SHP77 treated with DMSO at 0.1 percent for 48 hours (cell line): Measurements from ENCODE around the gene PRAME.

ENCODE experiments used
- DNase-seq: peaks from one replicate; lab custom pipeline; 2025; lab: John Stamatoyannopoulos, UW

PRAME gene

GRCh38 chr22:22579869-22580604, 21.0 kb upstream of the PRAME start:
- no peak for DNase-seq

- DNase-seq = no peak
These were observed 19.8 kb upstream of the PRAME start for GRCh38 chr22:22578702-22579424.

- no peak for DNase-seq
These were observed 17.9 kb upstream of the PRAME start for GRCh38 chr22:22576989-22577427.

- DNase-seq = no peak
These were observed 17.4 kb upstream of the PRAME start for GRCh38 chr22:22576244-22576988.

GRCh38 chr22:22574361-22574760, 15.3 kb upstream of the PRAME start:
- no peak for DNase-seq

GRCh38 chr22:22573047-22573889, 14.2 kb upstream of the PRAME start:
- DNase-seq = no peak

- DNase-seq = no peak
These were observed 12.8 kb upstream of the PRAME start for GRCh38 chr22:22571862-22572261.

GRCh38 chr22:22571429-22571828, 12.4 kb upstream of the PRAME start:
- DNase-seq = no peak

- DNase-seq = no peak
These were observed 10.2 kb upstream of the PRAME start for GRCh38 chr22:22569218-22569617.

GRCh38 chr22:22565981-22566380, 6.9 kb upstream of the PRAME start:
- no peak for DNase-seq

GRCh38 chr22:22558071-22558971, 744 bp downstream of the PRAME start:
- DNase-seq = no peak

GRCh38 chr22:22556995-22557925, 1.8 kb downstream of the PRAME start:
- no peak for DNase-seq

GRCh38 chr22:22556578-22556977, 2.5 kb downstream of the PRAME start:
- no peak for DNase-seq

- DNase-seq = no peak
These were observed 3.5 kb downstream of the PRAME start for GRCh38 chr22:22555596-22555995.

- DNase-seq = no peak
These were observed 4.3 kb downstream of the PRAME start for GRCh38 chr22:22554587-22555284.

- no peak for DNase-seq
These were observed 5.1 kb downstream of the PRAME start for GRCh38 chr22:22553735-22554586.

GRCh38 chr22:22553141-22553540, 5.9 kb downstream of the PRAME start:
- DNase-seq = no peak

- no peak for DNase-seq
These were observed 6.4 kb downstream of the PRAME start for GRCh38 chr22:22552630-22553029.
